DND-41 (cell line): ENCODE measurements around the gene DLGAP4.

ENCODE experiments used
- CTCF ChIP-seq: IDR thresholded peaks from 2 replicates; pipeline ENCODE4 v1.5.1; 2012; ENCODE audit warnings: borderline replicate concordance, low read length, moderate library complexity, mild to moderate bottlenecking; ENCODE audit not compliant: poor library complexity, severe bottlenecking; ENCODE audit errors: extremely low read depth
- EZH2 ChIP-seq: IDR thresholded peaks from 3 replicates; pipeline ENCODE4 v1.6.1; 2012; ENCODE audit warnings: borderline replicate concordance, low read depth, mild to moderate bottlenecking, moderate library complexity, low read length, inconsistent platforms; ENCODE audit not compliant: severe bottlenecking

GRCh38 chr20:36264426-36265246, 41.5 kb upstream of the DLGAP4 start:
- TF ChIP-seq EZH2 (no peak), CTCF (no peak)
